Calu3 (cell line): ENCODE measurements around the gene CAMK1G. TPM values are rescaled to one million over a fixed set of nuclear protein-coding genes. Genes with fewer than 3 reads are reported as not detected.

Experiments
- BruUV-seq: library from RNA; stranded (reverse); fragments of 400-500 nt; replicated peaks from 2 replicates; lab custom pipeline; 2021; lab: Mats Ljungman, UMichigan
- CTCF ChIA-PET: fragments of 300-600 bp; sonication (Branson Sonifier 250); formaldehyde crosslinking; loops from one replicate; lab custom pipeline; 2022; ENCODE audit warnings: antibody characterized with exemption; lab: Charles Lee
- DNase-seq: peaks from one replicate; pipeline ENCODE4 v3.0.0; 2022
- H3K27ac Mint-ChIP-seq: one replicate; pipeline ENCODE4 v1.8.0; 2022; ENCODE audit warnings: mixed read lengths; ENCODE audit not compliant: unreplicated experiment
- H3K27me3 Mint-ChIP-seq: one replicate; pipeline ENCODE4 v1.8.0; 2022; ENCODE audit warnings: mixed read lengths; ENCODE audit not compliant: unreplicated experiment
- H3K36me3 Mint-ChIP-seq: one replicate; pipeline ENCODE4 v1.8.0; 2022; ENCODE audit warnings: mild to moderate bottlenecking, moderate library complexity, mixed read lengths; ENCODE audit not compliant: insufficient read depth, unreplicated experiment
- H3K4me1 Mint-ChIP-seq: one replicate; pipeline ENCODE4 v1.8.0; 2022; ENCODE audit warnings: mild to moderate bottlenecking, low read depth, mixed read lengths; ENCODE audit not compliant: unreplicated experiment
- H3K4me3 Mint-ChIP-seq: one replicate; pipeline ENCODE4 v1.8.0; 2022; ENCODE audit warnings: mild to moderate bottlenecking, low read depth, moderate library complexity, mixed read lengths; ENCODE audit not compliant: unreplicated experiment
- H3K9me3 Mint-ChIP-seq: one replicate; pipeline ENCODE4 v1.8.0; 2022; ENCODE audit warnings: low read depth, mixed read lengths; ENCODE audit not compliant: unreplicated experiment
- intact Hi-C: fragments of 100-400 bp; cut with micrococcal nuclease; formaldehyde crosslinking; loops from one replicate; pipeline ENCODE4 v1.10.0; 2022; ENCODE audit not compliant: unreplicated experiment
- total RNA-seq: library from RNA; stranded (reverse); gene quantifications from 2 replicates; pipeline ENCODE4 v1.2.3, GENCODE V29; 2022
- TF ChIP-seq, protein P1 (sequence below): fragments of 200-600 bp; IDR thresholded peaks from one replicate; pipeline ENCODE4 v1.8.0; 2022; ENCODE audit warnings: antibody characterized with exemption; ENCODE audit not compliant: unreplicated experiment

CAMK1G gene
- total RNA-seq, 1 experiment from 2014 or later: not detected

- TF ChIP-seq, protein P1, sequence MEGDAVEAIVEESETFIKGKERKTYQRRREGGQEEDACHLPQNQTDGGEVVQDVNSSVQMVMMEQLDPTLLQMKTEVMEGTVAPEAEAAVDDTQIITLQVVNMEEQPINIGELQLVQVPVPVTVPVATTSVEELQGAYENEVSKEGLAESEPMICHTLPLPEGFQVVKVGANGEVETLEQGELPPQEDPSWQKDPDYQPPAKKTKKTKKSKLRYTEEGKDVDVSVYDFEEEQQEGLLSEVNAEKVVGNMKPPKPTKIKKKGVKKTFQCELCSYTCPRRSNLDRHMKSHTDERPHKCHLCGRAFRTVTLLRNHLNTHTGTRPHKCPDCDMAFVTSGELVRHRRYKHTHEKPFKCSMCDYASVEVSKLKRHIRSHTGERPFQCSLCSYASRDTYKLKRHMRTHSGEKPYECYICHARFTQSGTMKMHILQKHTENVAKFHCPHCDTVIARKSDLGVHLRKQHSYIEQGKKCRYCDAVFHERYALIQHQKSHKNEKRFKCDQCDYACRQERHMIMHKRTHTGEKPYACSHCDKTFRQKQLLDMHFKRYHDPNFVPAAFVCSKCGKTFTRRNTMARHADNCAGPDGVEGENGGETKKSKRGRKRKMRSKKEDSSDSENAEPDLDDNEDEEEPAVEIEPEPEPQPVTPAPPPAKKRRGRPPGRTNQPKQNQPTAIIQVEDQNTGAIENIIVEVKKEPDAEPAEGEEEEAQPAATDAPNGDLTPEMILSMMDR: peak; percentile 87
- no peak overlapping the region for H3K27ac Mint-ChIP-seq
- H3K4me3 Mint-ChIP-seq: no peak overlapping the region
- peak; percentile 90 for DNase-seq
- BruUV-seq: no TSS peak
- H3K4me1 Mint-ChIP-seq: peaks cover 9% of the 10 kb centered on the region
- no peaks in the 10 kb centered on the region for H3K9me3 Mint-ChIP-seq
- H3K36me3 Mint-ChIP-seq: no peaks in the 10 kb centered on the region
- intact Hi-C loops: loop anchor here (1.0 to 5.0 kb wide), 7 partner anchors 54 to 914 kb away; no protein-coding TSS in a partner anchor
- H3K27me3 Mint-ChIP-seq: peaks cover 95% of the 10 kb centered on the region
- CTCF ChIA-PET: interaction anchor here (0.5 to 1.8 kb wide), 16 partner anchors 11 to 1411 kb away, joined by 3 to 6 read pairs (median 4); no protein-coding TSS in a partner anchor
Measured at GRCh38 chr1:209565759-209566678, 17.5 kb upstream of the CAMK1G start.

GRCh38 chr1:209567698-209568175 is 15.8 kb upstream of the CAMK1G start:
- BruUV-seq: no TSS peak
- H3K4me3 Mint-ChIP-seq: no peak overlapping the region
- H3K27me3 Mint-ChIP-seq: peaks cover 95% of the 10 kb centered on the region
- intact Hi-C loops: loop anchor here (2.0 to 5.0 kb wide), 5 partner anchors 55 to 319 kb away; no protein-coding TSS in a partner anchor
- no peak for DNase-seq
- CTCF ChIA-PET: interaction anchor here (1.1 to 1.8 kb wide), 3 partner anchors 9 to 192 kb away, joined by 3 to 4 read pairs (median 3); no protein-coding TSS in a partner anchor
- H3K4me1 Mint-ChIP-seq: peaks cover 9% of the 10 kb centered on the region
- TF ChIP-seq, protein P1: no peak
- H3K27ac Mint-ChIP-seq: no peak overlapping the region
- H3K9me3 Mint-ChIP-seq: no peaks in the 10 kb centered on the region
- no peaks in the 10 kb centered on the region for H3K36me3 Mint-ChIP-seq

DNA sequence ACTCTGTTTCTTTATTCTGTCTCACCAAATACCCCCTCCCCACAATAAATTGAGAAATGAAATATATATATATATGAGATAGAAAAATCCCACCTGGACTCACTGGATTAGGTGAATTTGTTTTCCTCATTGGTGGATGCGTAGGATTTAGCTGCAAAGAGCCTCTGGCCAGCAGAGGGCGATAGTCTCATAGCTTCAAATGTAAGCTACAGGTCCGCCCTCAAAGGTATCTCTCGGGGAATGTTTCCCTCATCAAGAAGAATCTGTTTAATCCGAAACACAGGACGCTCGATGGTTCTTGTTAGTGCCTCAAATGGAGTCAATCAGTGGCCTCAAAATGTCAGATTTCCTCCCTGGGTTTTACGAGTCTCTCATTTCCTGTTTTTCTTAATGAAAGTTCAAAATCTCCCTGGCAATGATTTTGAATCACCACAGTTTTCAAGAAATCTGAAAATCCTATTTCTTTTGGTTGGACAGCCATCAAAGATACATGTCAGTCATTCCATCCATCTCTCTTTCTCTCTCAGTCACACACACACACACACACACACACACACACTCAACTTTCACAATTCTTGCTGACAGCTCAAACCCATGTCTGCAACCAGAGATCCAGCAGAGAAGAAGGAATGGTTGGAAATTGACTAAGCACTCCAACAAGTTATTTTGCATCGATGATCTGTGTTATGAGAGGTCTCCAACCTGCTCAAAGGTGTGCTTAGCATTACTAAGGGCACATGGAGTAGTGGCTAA is 13.9 kb upstream of the CAMK1G start:
- CTCF ChIA-PET: interaction anchor here (0.6 to 1.5 kb wide), 20 partner anchors 9 to 321 kb away, joined by 3 to 11 read pairs (median 4); no protein-coding TSS in a partner anchor
- TF ChIP-seq, protein P1: peak; percentile 87
- BruUV-seq: no TSS peak
- intact Hi-C loops: loop anchor here (1.0 to 5.0 kb wide), 4 partner anchors 57 to 217 kb away; no protein-coding TSS in a partner anchor
- peaks cover 9% of the 10 kb centered on the region for H3K4me1 Mint-ChIP-seq
- H3K27me3 Mint-ChIP-seq: peaks cover 97% of the 10 kb centered on the region
- H3K4me3 Mint-ChIP-seq: peak overlapping the region; percentile 18
- no peaks in the 10 kb centered on the region for H3K36me3 Mint-ChIP-seq
- no peak overlapping the region for H3K27ac Mint-ChIP-seq
- DNase-seq: peak; percentile 84
- no peaks in the 10 kb centered on the region for H3K9me3 Mint-ChIP-seq

DNA sequence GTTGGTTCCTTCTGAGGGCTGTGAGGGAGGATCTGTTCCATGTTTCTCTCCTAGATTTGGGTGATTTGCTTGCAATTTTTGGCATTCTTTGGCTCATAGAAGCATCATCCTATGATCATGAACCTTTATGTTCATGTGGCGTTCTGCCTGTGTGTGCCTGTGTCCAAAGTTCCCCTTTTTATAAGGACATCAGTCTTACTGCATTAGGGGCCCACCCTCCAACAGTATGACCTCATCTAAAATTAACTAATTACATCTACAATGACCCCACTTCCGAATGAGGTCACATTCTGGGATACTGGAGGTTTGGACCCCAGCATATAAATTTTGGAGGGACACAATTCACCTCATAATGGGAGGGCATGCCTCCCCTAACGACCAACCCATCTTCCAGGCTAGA is 12.8 kb upstream of the CAMK1G start:
- CTCF ChIA-PET: no interaction called here
- H3K27me3 Mint-ChIP-seq: peaks cover 97% of the 10 kb centered on the region
- TF ChIP-seq, protein P1: no peak
- H3K4me3 Mint-ChIP-seq: no peak overlapping the region
- peaks cover 9% of the 10 kb centered on the region for H3K4me1 Mint-ChIP-seq
- no TSS peak for BruUV-seq
- H3K36me3 Mint-ChIP-seq: no peaks in the 10 kb centered on the region
- H3K9me3 Mint-ChIP-seq: no peaks in the 10 kb centered on the region
- intact Hi-C loops: no loop called here
- no peak for DNase-seq
- H3K27ac Mint-ChIP-seq: no peak overlapping the region
